Activated T-helper 17 cell treated with anti-CD3 and anti-CD28 coated beads, Interleukin-2, amount 50 U/mL, for 72 hours (primary cell): Measurements from ENCODE around the gene SNX30. TPM values are rescaled to one million over a fixed set of nuclear protein-coding genes. Genes with fewer than 3 reads are reported as not detected.

ENCODE experiments used
- ATAC-seq: fragments of 150-1000 bp; cut with Tn5 transposase; replicated peaks from 2 replicates; pipeline ENCODE4 v1.10.0; 2021; ENCODE audit warnings: mild to moderate bottlenecking, moderate library complexity
- H3K27ac Mint-ChIP-seq: one replicate; pipeline ENCODE4 v1.8.0; 2022; ENCODE audit warnings: mixed read lengths
- H3K27me3 Mint-ChIP-seq: one replicate; pipeline ENCODE4 v1.8.0; 2022; ENCODE audit warnings: mixed read lengths
- H3K36me3 Mint-ChIP-seq: one replicate; pipeline ENCODE4 v1.8.0; 2022; ENCODE audit warnings: low read depth, mild to moderate bottlenecking, mixed read lengths
- H3K4me1 Mint-ChIP-seq: one replicate; pipeline ENCODE4 v1.8.0; 2022; ENCODE audit warnings: mixed read lengths
- H3K4me3 Mint-ChIP-seq: one replicate; pipeline ENCODE4 v1.8.0; 2022; ENCODE audit warnings: mild to moderate bottlenecking, mixed read lengths
- H3K9me3 Mint-ChIP-seq: one replicate; pipeline ENCODE4 v1.8.0; 2022; ENCODE audit warnings: mixed read lengths
- total RNA-seq, 2 donors: library from RNA; stranded (reverse); gene quantifications; one replicate each; pipeline ENCODE4 v1.2.3, GENCODE V29; 2022

The SNX30 gene
- total RNA-seq, 2 donors from 2014 or later: 3.5 to 7.2 TPM

DNA sequence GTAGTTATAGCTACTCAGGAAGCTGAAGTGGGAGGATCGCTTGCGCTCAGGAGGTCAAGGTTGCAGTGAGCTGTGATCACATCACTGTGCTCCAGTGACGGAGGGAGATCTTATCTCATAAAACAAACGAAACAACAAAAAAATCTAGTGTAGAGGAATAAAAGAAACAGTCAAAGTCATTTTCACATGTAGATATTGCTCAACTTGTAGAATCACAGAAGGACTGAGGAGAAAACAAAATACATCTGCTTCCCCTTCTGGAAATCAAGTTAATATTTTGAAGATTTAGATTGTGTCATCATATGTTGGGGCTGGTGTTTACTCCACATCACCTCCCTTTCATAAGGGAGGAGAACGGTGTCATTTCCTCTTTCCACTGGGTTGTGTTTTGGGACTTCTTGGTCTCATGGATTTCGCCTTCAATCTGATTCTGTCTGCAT, 148.3 kb downstream of the SNX30 start:
- Mint-ChIP-seq H3K27me3 (peaks cover 38% of the 10 kb centered on the region), H3K36me3 (no peaks in the 10 kb centered on the region), H3K4me1 (peaks cover 5% of the 10 kb centered on the region), H3K27ac (no peak overlapping the region), H3K9me3 (peaks cover 6% of the 10 kb centered on the region), H3K4me3 (no peak overlapping the region)
- ATAC-seq: no peak

DNA sequence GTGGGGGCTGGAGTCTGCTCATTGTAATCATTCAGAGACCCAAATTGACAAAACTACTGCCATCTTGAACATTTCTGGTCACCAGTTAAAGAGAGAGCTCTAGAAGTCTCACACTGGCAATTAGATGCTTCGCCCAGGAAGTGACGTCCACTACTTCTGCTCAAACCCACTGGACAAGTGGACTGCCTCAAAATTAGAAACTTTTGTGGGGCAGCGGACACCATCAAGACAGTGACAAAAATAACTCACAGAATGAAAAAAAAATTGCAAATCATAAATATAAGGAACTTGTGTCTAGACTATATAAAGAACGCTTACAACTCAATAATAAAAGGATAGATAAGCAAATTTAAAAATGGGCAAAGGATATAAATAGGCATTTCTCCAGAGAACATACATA, 149.9 kb downstream of the SNX30 start:
- Mint-ChIP-seq H3K27me3 (peaks cover 38% of the 10 kb centered on the region), H3K36me3 (no peaks in the 10 kb centered on the region), H3K9me3 (peaks cover 6% of the 10 kb centered on the region), H3K27ac (no peak overlapping the region), H3K4me1 (peaks cover 5% of the 10 kb centered on the region), H3K4me3 (no peak overlapping the region)
- ATAC-seq: no peak

DNA sequence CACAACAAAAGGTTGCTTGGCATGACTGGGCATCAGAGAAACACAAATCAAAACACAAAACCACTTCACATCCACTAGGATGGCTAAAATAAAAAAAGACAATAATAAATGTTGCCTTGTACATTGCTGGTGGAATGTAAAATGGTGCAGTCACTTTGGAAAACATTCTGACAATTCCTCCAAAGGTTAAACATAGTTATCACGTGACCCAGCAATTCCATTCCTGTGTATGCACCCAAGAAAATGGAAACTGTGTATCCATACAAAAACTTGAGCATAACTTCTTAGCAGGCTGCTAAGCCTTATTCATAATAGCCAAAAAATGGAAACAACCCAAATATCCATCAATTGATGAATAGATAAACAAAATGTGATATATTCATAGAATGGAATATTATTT, 150.3 kb downstream of the SNX30 start:
- Mint-ChIP-seq H3K27ac (no peak overlapping the region), H3K4me3 (no peak overlapping the region), H3K9me3 (peaks cover 3% of the 10 kb centered on the region), H3K27me3 (peaks cover 34% of the 10 kb centered on the region), H3K4me1 (peaks cover 5% of the 10 kb centered on the region), H3K36me3 (no peaks in the 10 kb centered on the region)
- ATAC-seq: no peak

DNA sequence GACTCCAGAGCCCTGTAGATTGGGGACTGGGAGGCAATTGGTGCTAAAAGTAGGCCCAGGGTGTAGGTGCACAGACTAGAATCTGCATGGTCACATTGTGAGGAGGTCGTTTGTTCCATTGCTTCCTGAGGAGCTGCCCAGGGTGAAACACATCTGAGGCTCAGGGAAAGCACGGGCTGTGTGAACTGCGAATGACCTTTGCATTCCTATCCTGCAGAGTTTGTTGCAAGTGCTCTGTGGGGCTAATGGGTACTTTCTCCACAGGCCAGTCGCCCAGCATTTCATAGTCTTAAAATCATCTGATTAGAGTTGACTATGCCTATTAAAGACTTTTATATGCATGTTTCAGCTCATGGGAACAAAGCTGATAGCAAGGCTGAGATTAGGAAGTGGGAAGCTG, 154.5 kb downstream of the SNX30 start:
- H3K9me3 Mint-ChIP-seq: no peaks in the 10 kb centered on the region
- H3K36me3 Mint-ChIP-seq: no peaks in the 10 kb centered on the region
- H3K4me3 Mint-ChIP-seq: no peak overlapping the region
- peaks cover 5% of the 10 kb centered on the region for H3K4me1 Mint-ChIP-seq
- H3K27ac Mint-ChIP-seq: no peak overlapping the region
- ATAC-seq: no peak
- H3K27me3 Mint-ChIP-seq: peaks cover 21% of the 10 kb centered on the region

DNA sequence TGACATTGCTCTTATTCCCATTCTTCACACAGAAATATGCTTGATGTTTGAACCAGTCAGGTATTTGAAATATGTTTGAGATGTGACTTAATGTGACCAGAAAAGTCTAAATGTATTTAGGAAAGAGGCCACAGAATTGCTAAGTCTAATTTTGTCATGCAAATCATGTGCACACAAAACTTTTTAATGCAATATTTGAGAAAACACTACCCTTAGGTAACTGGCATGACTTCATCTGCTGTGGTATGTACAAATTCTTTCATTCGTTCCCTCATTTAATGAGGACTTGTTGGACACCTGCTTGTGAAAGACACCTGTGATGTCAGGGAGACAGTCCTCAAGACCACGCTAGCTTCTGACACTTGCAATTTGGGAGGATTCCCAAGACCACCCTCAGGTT, 161.2 kb downstream of the SNX30 start:
- no peak overlapping the region for H3K4me3 Mint-ChIP-seq
- ATAC-seq: no peak
- H3K36me3 Mint-ChIP-seq: no peaks in the 10 kb centered on the region
- no peak overlapping the region for H3K27ac Mint-ChIP-seq
- H3K27me3 Mint-ChIP-seq: peaks cover 16% of the 10 kb centered on the region
- H3K4me1 Mint-ChIP-seq: no peaks in the 10 kb centered on the region
- no peaks in the 10 kb centered on the region for H3K9me3 Mint-ChIP-seq

DNA sequence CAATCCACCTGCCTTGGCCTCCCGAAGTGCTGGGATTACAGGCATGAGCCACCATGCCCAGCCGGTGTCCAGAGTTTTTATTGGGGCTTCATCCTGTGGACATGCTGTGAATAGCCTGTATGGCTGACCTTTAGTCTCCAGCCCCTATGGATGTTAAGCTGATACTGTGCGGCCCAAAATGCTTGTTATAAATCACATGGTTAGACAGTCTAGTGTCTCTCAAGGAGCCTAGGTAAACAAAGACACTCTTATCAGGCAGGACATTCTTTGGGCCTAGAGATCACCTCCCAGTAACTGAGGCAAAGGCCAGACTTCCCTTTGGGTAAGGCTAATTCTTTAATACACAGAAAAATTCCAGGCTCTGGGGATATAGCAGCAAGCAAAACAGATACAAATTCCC, 162.1 kb downstream of the SNX30 start:
- Mint-ChIP-seq H3K36me3 (no peaks in the 10 kb centered on the region), H3K4me3 (no peak overlapping the region), H3K27me3 (peaks cover 16% of the 10 kb centered on the region), H3K4me1 (no peaks in the 10 kb centered on the region), H3K27ac (no peak overlapping the region), H3K9me3 (no peaks in the 10 kb centered on the region)
- ATAC-seq: no peak

DNA sequence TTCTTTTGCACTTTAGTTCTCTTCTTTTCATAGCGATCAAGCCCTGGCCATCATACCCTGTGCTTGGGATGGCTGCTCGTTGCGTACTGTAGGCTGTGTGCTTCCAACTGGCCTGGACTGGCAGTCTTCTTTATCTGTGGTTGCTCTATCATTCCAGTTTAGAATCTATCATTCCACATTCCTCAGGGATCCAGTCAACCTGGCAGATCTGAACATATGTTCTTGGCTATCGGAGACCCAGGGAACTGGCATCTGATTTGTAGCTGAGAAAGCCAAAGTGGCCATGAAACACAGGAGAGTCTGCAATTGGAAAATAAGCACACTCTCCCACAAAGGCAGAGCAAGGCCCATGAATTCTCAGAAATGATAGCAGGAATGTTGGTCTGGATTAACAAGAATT, 162.8 kb downstream of the SNX30 start:
- no peak for ATAC-seq
- Mint-ChIP-seq H3K36me3 (no peaks in the 10 kb centered on the region), H3K4me1 (no peaks in the 10 kb centered on the region), H3K4me3 (no peak overlapping the region), H3K27ac (no peak overlapping the region), H3K27me3 (peaks cover 20% of the 10 kb centered on the region), H3K9me3 (no peaks in the 10 kb centered on the region)

DNA sequence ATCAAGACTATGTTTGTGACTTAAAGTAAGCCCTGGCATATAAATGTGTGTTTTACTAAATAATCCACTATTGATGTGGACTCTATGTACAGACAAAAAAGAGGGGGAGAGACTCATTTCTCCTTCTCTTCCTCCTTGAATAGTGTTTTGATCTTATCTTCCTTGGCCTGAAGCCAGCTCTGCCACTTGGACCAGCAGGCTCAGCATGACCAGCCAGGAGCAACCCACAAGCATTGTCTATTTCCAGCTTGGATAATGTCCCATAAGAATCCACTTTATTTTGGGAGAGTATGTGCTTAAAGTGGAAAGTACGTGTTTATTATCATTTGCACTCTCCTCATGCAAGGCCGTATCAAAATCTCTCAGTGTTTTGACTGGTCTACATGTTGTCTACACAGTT, 164.0 kb downstream of the SNX30 start:
- no peak for ATAC-seq
- Mint-ChIP-seq H3K36me3 (no peaks in the 10 kb centered on the region), H3K9me3 (no peaks in the 10 kb centered on the region), H3K27me3 (peaks cover 19% of the 10 kb centered on the region), H3K4me3 (no peak overlapping the region), H3K4me1 (no peaks in the 10 kb centered on the region), H3K27ac (no peak overlapping the region)

DNA sequence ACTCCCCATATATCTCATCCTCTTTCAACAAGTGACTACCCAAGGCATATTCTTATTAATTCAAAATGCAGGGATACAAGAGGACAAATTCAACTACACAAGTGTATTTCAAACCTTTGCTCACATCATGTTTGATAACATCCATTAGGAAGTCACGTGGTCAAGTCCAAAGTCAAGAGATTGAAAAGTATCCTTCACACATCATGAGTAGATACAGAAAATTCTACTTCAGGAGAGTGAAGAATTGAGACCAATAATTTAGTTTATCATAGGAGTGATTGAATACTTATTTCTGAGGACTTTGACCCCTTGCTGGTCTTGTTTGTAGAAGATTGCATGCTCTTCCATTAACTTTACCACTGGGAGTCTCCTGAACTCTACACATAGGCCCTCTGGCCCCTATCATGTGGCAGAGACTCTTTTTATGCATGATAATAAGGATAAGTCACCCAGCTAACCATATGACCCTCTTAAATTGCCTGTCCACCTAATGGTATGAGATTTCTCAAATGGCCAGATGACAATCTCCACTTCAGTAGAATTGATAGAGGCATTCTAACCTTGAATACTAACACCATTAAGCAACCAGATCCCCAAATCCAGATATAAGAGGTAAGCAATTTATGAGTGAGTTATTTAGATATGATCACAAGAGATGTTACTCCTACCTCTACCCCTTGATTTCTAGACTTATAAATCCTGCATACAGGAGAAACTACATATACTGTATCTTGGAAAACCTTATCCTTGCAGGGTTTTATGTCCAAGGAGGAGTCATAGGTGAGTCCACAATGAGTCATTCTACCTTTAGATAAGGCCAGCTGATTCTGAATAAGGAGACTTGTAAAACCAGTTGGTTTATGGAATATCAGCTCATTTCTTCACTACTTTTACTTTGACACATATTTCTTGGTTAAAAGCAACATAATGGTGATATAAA, 166.8 kb downstream of the SNX30 start:
- peaks cover 28% of the 10 kb centered on the region for H3K27me3 Mint-ChIP-seq
- no peaks in the 10 kb centered on the region for H3K36me3 Mint-ChIP-seq
- no peak overlapping the region for H3K27ac Mint-ChIP-seq
- no peaks in the 10 kb centered on the region for H3K9me3 Mint-ChIP-seq
- ATAC-seq: no peak
- H3K4me1 Mint-ChIP-seq: no peaks in the 10 kb centered on the region
- H3K4me3 Mint-ChIP-seq: no peak overlapping the region

DNA sequence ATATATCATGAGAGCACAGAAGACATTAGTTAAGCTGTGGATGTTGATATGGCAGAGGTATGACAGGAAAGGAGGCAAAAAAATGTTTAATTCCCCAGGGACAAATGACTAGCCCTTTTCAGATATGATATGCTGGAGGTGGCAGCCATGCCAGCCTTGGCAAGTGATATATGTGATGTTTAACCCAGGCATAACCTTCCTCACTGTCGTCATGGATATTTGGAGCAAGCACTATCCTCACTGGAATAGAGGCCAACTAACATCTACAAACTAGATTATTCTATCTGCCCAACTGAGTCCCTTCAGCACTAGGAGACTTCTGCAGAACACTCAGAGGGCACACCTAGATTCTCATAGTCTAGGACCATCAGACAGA, 167.4 kb downstream of the SNX30 start:
- no peak for ATAC-seq
- Mint-ChIP-seq H3K4me1 (no peaks in the 10 kb centered on the region), H3K9me3 (no peaks in the 10 kb centered on the region), H3K36me3 (no peaks in the 10 kb centered on the region), H3K4me3 (no peak overlapping the region), H3K27ac (no peak overlapping the region), H3K27me3 (peaks cover 24% of the 10 kb centered on the region)

DNA sequence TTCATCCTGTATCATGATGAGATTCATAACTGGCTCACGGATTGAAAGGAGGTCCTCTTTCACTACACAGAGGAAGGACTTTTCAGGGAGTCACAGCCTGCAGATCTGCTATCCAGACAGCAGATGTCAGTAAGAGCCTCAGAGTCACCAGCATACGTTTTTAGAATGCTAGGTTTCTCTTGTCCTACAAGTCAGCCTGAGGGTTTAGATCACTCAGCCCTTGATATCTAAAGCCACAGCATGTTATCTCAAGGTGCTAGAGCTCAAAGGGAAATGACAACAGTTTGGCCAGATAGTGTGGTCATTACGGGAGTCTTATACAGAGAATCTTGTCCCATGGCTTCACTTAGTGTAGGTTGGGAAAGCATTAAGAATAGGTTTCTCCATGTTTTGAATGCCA, 171.0 kb downstream of the SNX30 start:
- Mint-ChIP-seq H3K4me1 (no peaks in the 10 kb centered on the region), H3K27ac (no peak overlapping the region), H3K4me3 (no peak overlapping the region), H3K9me3 (no peaks in the 10 kb centered on the region), H3K27me3 (peaks cover 23% of the 10 kb centered on the region), H3K36me3 (no peaks in the 10 kb centered on the region)
- ATAC-seq: no peak

Other genes starting within 250 kb of the SNX30 start
- 10 to 100 TPM; 30.7 to 34.6 TPM for gene INIP, start 32.6 kb upstream of the SNX30 start, total RNA-seq
- gene SLC46A2, start 140.1 kb downstream of the SNX30 start, total RNA-seq: not detected